ENCODE measurements around the gene HBS1L.

HBS1L gene

DNA sequence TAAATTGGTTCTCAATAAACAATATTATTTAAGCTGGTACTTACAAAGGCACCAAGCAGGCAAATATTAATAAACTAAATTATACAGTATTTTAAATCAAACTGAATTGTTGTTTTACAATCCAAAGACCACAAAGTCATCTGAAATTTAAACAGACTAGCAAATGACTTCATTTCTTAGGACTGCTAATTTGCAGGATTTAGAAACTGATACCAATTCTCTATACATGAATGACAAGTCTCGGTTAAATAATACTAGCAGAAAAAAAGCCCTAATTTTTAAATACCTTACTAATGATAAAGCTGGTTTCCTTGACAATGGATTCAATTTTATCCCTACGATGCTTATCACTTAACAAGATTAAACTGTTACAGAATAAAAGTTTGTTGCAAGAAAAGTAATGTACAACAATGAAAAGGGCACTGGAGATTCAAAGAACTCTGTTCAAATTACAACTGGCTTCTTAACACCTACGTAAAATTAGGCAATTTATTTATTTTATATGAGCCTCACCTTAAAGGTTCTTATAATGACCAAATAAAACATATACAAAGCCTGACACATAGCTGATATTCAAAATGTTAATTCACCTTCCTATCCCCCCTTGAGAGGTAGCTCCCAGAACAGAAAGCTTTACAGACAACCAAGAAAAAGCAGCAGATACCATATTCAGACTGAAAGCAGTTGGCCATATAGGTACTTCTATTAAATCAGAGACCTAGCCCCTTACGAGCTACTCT lies 33.1 kb downstream of the HBS1L start:
- no peak for DNase-seq (ENCODE audit: low read depth, low spot score)
- Histone ChIP-seq H3K4me3 (ENCODE audit: low read length) (no peak overlapping the region), H3K27me3 (ENCODE audit: control insufficient read depth, insufficient read depth, low read length) (no peaks in the 10 kb centered on the region), H3K36me3 (ENCODE audit: control insufficient read depth, insufficient read depth, low read length) (no peaks in the 10 kb centered on the region), H3K27ac (ENCODE audit: low read length) (no peak overlapping the region), H3K9me3 (ENCODE audit: control insufficient read depth, insufficient read depth, low read length) (no peaks in the 10 kb centered on the region), H3K4me1 (ENCODE audit: control insufficient read depth, insufficient read depth, low read length) (no peaks in the 10 kb centered on the region)
- WGBS (ENCODE audit: insufficient coverage, insufficient read length) = no CpG with 5 or more reads among the region's 4 CpGs

DNA sequence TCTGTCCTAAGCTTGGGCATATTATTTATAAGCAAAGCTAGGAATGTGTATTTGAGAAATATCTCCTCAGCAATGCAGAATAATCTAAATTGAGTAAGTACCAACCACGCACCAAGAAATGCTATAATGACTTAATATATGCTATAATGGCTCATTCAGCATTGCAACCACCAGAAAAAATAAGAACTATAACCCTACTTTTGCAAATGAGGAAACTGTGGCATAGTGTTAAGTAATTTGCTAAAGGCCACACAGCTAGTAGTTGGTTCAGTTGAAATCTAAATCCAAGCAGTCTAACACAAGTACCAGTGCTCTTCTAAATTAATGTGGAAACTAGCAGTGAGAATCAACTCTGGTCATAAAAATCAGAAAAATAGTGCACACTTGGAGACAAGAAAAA lies 35.7 kb downstream of the HBS1L start:
- Histone ChIP-seq H3K9me3 (ENCODE audit: control insufficient read depth, insufficient read depth, low read length) (no peaks in the 10 kb centered on the region), H3K4me1 (ENCODE audit: control insufficient read depth, insufficient read depth, low read length) (no peaks in the 10 kb centered on the region), H3K4me3 (ENCODE audit: low read length) (no peak overlapping the region), H3K27ac (ENCODE audit: low read length) (no peak overlapping the region), H3K27me3 (ENCODE audit: control insufficient read depth, insufficient read depth, low read length) (no peaks in the 10 kb centered on the region), H3K36me3 (ENCODE audit: control insufficient read depth, insufficient read depth, low read length) (no peaks in the 10 kb centered on the region)
- WGBS (ENCODE audit: insufficient coverage, insufficient read length) = no CpG with 5 or more reads among the region's 1 CpG
- DNase-seq (ENCODE audit: low read depth, low spot score) = no peak

DNA sequence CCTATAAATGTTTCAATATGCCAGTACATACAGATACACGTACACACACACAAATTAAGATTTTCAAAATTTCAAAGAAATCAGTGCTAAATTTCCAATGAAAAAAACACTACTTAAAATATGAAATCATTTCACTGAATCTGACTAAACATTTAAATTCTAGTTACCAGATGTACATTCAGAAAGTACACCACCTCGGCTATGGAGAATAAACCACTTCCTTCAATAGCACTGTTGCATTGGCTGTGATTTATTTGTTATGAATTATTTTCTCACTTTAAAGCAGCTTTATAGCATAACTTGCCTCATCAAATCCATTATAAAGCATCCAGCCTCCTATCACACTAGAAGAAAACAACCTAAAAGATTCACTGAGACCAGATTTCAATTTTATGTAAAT lies 36.6 kb downstream of the HBS1L start:
- no CpG with 5 or more reads among the region's 2 CpGs for WGBS (ENCODE audit: insufficient coverage, insufficient read length)
- H3K4me3 ChIP-seq (ENCODE audit: low read length) = no peak overlapping the region
- no peak overlapping the region for H3K27ac ChIP-seq (ENCODE audit: low read length)
- no peaks in the 10 kb centered on the region for H3K9me3 ChIP-seq (ENCODE audit: control insufficient read depth, insufficient read depth, low read length)
- H3K4me1 ChIP-seq (ENCODE audit: control insufficient read depth, insufficient read depth, low read length) = no peaks in the 10 kb centered on the region
- H3K27me3 ChIP-seq (ENCODE audit: control insufficient read depth, insufficient read depth, low read length) = no peaks in the 10 kb centered on the region
- DNase-seq (ENCODE audit: low read depth, low spot score) = no peak
- no peaks in the 10 kb centered on the region for H3K36me3 ChIP-seq (ENCODE audit: control insufficient read depth, insufficient read depth, low read length)

DNA sequence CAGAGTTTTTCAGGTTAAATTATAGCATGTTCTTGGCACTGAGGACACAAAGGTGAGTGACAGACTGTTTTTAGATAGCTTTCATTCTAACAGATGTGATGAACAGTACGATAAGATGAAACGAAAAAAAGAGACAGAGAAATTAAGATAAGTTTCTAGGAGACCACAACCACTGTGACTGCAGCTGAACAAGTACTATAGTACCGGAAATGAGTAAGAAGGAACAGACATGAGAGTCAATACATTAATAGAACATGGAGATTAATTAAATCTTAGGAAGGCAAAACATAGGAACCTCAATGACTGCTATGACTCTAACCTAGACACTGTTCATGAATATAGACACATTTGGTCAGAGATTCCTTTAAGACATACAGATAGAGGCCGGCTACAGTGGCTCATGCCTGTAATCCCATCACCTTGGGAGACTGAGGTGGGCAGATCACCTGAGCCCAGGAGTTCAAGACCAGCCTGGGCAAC lies 40.2 kb downstream of the HBS1L start:
- Histone ChIP-seq H3K27ac (ENCODE audit: low read length) (no peak overlapping the region), H3K36me3 (ENCODE audit: control insufficient read depth, insufficient read depth, low read length) (no peaks in the 10 kb centered on the region), H3K9me3 (ENCODE audit: control insufficient read depth, insufficient read depth, low read length) (no peaks in the 10 kb centered on the region), H3K4me1 (ENCODE audit: control insufficient read depth, insufficient read depth, low read length) (no peaks in the 10 kb centered on the region), H3K4me3 (ENCODE audit: low read length) (no peak overlapping the region), H3K27me3 (ENCODE audit: control insufficient read depth, insufficient read depth, low read length) (no peaks in the 10 kb centered on the region)
- WGBS (ENCODE audit: insufficient coverage, insufficient read length) = no CpG with 5 or more reads among the region's 4 CpGs
- DNase-seq (ENCODE audit: low read depth, low spot score) = no peak

DNA sequence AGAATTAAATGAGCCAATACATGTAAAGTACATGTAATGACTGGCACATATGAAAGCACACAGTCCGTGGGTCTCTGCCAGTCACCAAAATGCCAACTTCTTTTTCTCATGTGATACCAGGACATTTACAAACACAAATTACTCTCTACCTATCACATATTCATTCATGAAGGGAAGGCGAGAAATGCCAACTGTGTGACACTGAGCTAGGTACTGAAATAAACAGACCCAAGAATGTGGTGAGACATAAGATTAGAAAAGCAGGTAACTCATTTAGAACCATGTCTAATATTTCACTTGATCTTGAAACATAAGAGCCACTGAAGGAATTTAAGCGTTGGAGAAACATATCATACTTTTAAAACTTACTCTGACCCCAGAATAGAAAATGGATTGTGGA lies 41.4 kb downstream of the HBS1L start:
- Histone ChIP-seq H3K4me1 (ENCODE audit: control insufficient read depth, insufficient read depth, low read length) (no peaks in the 10 kb centered on the region), H3K9me3 (ENCODE audit: control insufficient read depth, insufficient read depth, low read length) (no peaks in the 10 kb centered on the region), H3K27me3 (ENCODE audit: control insufficient read depth, insufficient read depth, low read length) (no peaks in the 10 kb centered on the region), H3K27ac (ENCODE audit: low read length) (no peak overlapping the region), H3K36me3 (ENCODE audit: control insufficient read depth, insufficient read depth, low read length) (no peaks in the 10 kb centered on the region), H3K4me3 (ENCODE audit: low read length) (no peak overlapping the region)
- DNase-seq (ENCODE audit: low read depth, low spot score) = no peak
- WGBS (ENCODE audit: insufficient coverage, insufficient read length) = no CpG with 5 or more reads among the region's 3 CpGs

DNA sequence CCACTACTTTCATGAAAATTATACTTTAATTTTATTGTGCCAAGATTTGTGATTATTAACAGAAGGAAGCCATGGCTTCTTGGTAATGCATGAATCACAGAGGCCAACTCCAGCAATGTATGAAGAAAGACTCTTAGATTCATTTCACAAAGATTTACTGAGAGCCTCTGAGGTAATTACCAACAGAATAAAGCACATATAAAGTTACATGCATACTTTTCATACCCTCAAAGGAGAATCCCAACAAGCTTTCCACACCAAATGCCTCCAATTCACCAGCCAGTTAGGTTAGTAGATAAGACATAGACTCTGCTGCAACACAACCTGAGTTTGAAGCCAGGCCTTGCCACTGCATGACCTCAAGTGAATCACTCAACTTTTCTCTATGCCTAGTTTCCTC lies 41.9 kb downstream of the HBS1L start:
- no peaks in the 10 kb centered on the region for H3K9me3 ChIP-seq (ENCODE audit: control insufficient read depth, insufficient read depth, low read length)
- no peak overlapping the region for H3K4me3 ChIP-seq (ENCODE audit: low read length)
- H3K36me3 ChIP-seq (ENCODE audit: control insufficient read depth, insufficient read depth, low read length) = no peaks in the 10 kb centered on the region
- no peak for DNase-seq (ENCODE audit: low read depth, low spot score)
- no peak overlapping the region for H3K27ac ChIP-seq (ENCODE audit: low read length)
- H3K4me1 ChIP-seq (ENCODE audit: control insufficient read depth, insufficient read depth, low read length) = no peaks in the 10 kb centered on the region
- no peaks in the 10 kb centered on the region for H3K27me3 ChIP-seq (ENCODE audit: control insufficient read depth, insufficient read depth, low read length)

DNA sequence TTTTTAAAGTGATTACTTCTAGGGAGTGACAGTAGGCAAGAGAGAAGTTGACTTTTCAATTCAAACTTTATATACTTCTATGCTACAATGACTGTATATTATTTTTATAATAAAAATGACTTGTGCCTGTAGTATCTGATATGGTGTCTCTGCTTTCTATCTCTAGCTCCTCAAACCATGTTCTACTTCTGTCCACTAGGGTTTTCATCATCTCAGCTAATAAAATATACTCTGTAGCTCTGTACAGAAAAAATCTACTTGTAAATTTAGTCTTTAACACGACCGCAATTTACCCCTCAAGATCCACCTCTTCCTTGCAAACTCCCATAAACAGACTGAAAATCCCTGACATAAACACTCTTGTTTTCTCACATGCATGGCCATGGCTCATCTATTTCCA lies 42.3 kb downstream of the HBS1L start:
- Histone ChIP-seq H3K9me3 (ENCODE audit: control insufficient read depth, insufficient read depth, low read length) (no peaks in the 10 kb centered on the region), H3K36me3 (ENCODE audit: control insufficient read depth, insufficient read depth, low read length) (no peaks in the 10 kb centered on the region), H3K27ac (ENCODE audit: low read length) (no peak overlapping the region), H3K4me1 (ENCODE audit: control insufficient read depth, insufficient read depth, low read length) (no peaks in the 10 kb centered on the region), H3K4me3 (ENCODE audit: low read length) (no peak overlapping the region), H3K27me3 (ENCODE audit: control insufficient read depth, insufficient read depth, low read length) (no peaks in the 10 kb centered on the region)
- no peak for DNase-seq (ENCODE audit: low read depth, low spot score)
- WGBS (ENCODE audit: insufficient coverage, insufficient read length) = 100% methylated on average over 2 of the region's 2 CpGs

DNA sequence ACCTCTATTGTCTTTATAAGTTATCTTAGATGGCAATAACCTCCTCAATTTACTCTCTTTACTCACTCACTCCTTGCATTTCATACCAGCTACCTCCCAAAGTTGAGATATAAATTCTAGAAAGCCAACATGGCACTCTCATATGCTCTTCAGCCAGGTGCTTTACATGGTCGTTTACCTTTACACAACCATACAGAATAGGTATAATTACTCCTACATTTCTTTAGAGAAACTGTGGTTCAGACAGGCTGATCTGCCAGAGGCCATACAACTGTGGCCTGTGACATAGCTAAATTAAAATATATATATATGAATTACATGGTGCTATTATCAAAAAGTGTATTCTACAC lies 45.7 kb downstream of the HBS1L start:
- H3K27me3 ChIP-seq (ENCODE audit: control insufficient read depth, insufficient read depth, low read length) = no peaks in the 10 kb centered on the region
- no peak overlapping the region for H3K27ac ChIP-seq (ENCODE audit: low read length)
- H3K4me3 ChIP-seq (ENCODE audit: low read length) = no peak overlapping the region
- H3K9me3 ChIP-seq (ENCODE audit: control insufficient read depth, insufficient read depth, low read length) = no peaks in the 10 kb centered on the region
- no peak for DNase-seq (ENCODE audit: low read depth, low spot score)
- no peaks in the 10 kb centered on the region for H3K36me3 ChIP-seq (ENCODE audit: control insufficient read depth, insufficient read depth, low read length)
- no peaks in the 10 kb centered on the region for H3K4me1 ChIP-seq (ENCODE audit: control insufficient read depth, insufficient read depth, low read length)
- WGBS (ENCODE audit: insufficient coverage, insufficient read length) = no CpG with 5 or more reads among the region's 1 CpG

DNA sequence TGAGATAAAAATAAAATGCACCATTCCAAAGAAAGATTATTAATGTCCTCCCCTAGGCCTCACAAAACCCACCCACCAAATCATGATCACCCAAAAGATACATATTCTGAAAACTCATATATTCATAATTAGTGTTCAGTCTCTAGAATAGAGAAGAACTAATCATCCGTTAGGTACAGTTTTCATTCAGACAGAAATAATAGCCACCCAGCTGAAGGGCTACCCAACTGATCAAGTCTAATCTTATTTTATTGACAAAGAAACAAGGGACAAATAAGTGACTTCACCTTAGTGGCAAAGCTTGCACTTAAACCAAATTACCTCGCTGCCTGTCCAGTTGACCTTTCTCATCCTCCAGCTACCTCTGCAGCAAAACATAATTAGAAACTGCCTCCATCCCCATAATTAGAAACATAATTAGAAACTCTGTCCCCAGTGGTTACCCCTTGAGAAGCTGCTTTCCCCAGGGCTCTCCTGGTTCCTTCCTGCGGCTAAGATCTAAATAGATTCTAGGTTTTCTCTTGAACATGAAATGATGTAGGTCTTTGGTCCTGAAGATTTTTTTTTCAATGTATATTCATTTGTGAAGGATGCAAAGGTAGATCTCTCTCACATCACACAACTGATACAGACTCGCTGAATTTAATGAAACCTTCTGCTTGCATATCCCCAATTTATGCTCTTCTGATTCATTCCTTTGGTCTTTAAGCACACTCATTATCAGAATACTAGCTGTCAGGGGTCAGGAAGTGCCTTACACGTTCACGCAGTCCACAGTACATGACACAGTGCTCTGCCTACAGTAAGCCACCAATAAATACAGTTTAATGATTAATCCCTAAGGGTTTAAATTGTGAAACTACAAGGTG lies 46.3 kb downstream of the HBS1L start:
- Histone ChIP-seq H3K27ac (ENCODE audit: low read length) (no peak overlapping the region), H3K27me3 (ENCODE audit: control insufficient read depth, insufficient read depth, low read length) (no peaks in the 10 kb centered on the region), H3K4me1 (ENCODE audit: control insufficient read depth, insufficient read depth, low read length) (no peaks in the 10 kb centered on the region), H3K36me3 (ENCODE audit: control insufficient read depth, insufficient read depth, low read length) (no peaks in the 10 kb centered on the region), H3K9me3 (ENCODE audit: control insufficient read depth, insufficient read depth, low read length) (no peaks in the 10 kb centered on the region), H3K4me3 (ENCODE audit: low read length) (no peak overlapping the region)
- no peak for DNase-seq (ENCODE audit: low read depth, low spot score)
- WGBS (ENCODE audit: insufficient coverage, insufficient read length) = no CpG with 5 or more reads among the region's 6 CpGs

DNA sequence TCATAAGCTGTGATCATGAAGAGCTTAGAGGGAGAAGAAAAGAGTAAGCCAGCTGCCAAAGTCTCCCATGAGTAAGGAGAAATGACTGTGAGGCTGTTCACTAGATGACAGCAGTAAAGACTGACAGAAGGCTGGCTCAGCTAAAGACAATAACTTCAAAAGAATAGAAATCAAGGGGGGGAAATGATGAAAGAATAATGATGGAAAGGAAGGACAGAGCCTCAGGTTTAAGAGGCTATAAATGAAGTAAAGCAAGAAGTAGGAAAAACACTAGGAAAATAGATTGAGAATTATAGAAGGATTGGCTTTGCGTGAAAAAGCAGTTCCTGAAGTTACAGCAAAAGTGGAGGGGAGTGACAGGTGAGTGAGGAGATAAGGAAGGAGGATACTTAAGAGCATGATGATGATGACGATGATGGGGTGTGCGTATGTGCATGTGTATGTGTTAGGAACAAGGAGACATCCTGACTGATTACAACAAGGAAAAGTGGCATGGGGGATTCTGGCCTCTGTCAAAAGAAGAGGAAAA lies 48.2 kb downstream of the HBS1L start:
- WGBS (ENCODE audit: insufficient coverage, insufficient read length) = 100% methylated on average over 1 of the region's 3 CpGs
- Histone ChIP-seq H3K27ac (ENCODE audit: low read length) (no peak overlapping the region), H3K4me1 (ENCODE audit: control insufficient read depth, insufficient read depth, low read length) (no peaks in the 10 kb centered on the region), H3K4me3 (ENCODE audit: low read length) (no peak overlapping the region), H3K9me3 (ENCODE audit: control insufficient read depth, insufficient read depth, low read length) (no peaks in the 10 kb centered on the region), H3K27me3 (ENCODE audit: control insufficient read depth, insufficient read depth, low read length) (no peaks in the 10 kb centered on the region), H3K36me3 (ENCODE audit: control insufficient read depth, insufficient read depth, low read length) (no peaks in the 10 kb centered on the region)
- no peak for DNase-seq (ENCODE audit: low read depth, low spot score)

Data from iPS DF 6.9 (cell line).